Measurements from ENCODE around the gene PPP1R10.

PPP1R10 gene

GRCh38 chr6:30651143-30651542, 34.1 kb upstream of the PPP1R10 start:
- TF ChIP-seq CTCF (conservative IDR thresholded peaks at IDR 0.05), result no peak
- H3K27ac ChIP-seq, result no peak overlapping the region

GRCh38 chr6:30647242-30648116, 30.4 kb upstream of the PPP1R10 start:
- H3K27ac ChIP-seq, result peak overlapping the region; percentile 94
- no peak for TF ChIP-seq CTCF (conservative IDR thresholded peaks at IDR 0.05)

DNA sequence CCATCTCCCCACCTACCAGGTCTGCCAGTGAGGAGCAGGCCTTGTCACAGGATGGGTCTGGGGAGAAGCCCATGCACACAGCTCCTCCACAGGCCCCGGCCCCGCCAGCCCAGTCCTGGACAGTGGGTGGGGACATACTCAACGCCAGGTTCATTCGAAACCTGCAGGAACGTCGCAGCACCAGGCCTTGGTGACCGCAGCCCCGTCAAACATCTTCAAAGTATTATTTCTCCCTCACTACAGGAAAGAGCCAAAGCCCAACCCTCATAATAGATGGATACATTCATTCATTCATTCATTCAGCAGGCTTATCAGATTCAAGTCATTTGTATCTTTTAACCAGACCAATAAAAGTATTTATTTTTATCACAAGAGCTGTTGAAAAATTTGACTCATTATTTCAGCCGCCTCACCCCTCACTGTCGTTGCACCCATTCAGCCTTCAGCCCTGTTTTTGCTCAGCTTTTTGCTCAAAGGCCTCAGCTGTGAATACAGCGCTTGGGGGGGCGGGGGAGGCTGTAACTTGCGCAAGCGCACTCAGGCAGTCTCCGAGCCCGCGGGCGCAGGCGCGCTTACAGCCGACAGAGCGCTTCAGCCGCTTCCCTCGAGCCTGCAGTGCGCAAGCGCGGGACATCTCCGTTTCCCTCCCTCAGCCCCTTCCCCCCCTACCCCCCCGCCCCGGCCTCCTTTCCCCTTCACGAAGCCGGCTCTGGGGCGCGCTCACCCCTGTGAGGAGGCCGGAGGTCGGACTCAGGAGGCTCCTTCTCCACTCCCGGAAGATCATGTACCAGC, 29.6 kb upstream of the PPP1R10 start, which contains the start of gene C6orf136:
Gene C6orf136, plus strand, starts transcription at position 684 of the 792 bp plus-strand sequence. Its CDS starts 99 bp downstream, at position 783.
- no peak for TF ChIP-seq CTCF (conservative IDR thresholded peaks at IDR 0.05)
- peak within 1 kb of the TSS; percentile 94 for H3K27ac ChIP-seq

GRCh38 chr6:30645989-30646388, 28.9 kb upstream of the PPP1R10 start:
- H3K27ac ChIP-seq, result peak overlapping the region; percentile 94; the same call in 1 of the 2 replicates
- no peak for TF ChIP-seq CTCF (conservative IDR thresholded peaks at IDR 0.05)

GRCh38 chr6:30644769-30645168, 27.7 kb upstream of the PPP1R10 start:
- H3K27ac ChIP-seq, result no peak overlapping the region
- TF ChIP-seq CTCF (conservative IDR thresholded peaks at IDR 0.05), result no peak

GRCh38 chr6:30643656-30644055, 26.6 kb upstream of the PPP1R10 start:
- TF ChIP-seq CTCF (conservative IDR thresholded peaks at IDR 0.05), result no peak
- no peak overlapping the region for H3K27ac ChIP-seq

DNA sequence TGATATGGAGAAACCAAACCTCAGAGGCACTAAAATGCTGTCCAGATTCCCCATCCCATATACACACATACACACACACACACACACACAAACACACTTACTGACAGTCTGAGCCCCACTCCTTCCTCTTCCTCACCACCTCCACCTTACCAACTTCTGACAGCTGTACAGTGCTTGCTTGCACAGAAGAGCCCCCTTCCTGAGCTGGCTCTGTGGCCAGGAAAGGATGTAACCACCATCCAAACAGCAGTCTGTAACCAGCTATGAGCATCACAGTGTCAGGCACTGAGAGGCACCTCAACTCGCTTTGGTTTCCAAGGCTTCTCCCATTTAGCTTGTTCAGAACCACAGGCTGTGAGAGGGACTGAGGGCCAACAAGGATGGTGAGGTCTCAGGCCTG, 24.0 kb upstream of the PPP1R10 start:
- no peak for TF ChIP-seq CTCF (conservative IDR thresholded peaks at IDR 0.05)
- H3K27ac ChIP-seq, result no peak overlapping the region

All from VCaP (cell line).